ENCODE data around the gene DHFR2. TPM values are rescaled to one million over a fixed set of nuclear protein-coding genes. Genes with fewer than 3 reads are reported as not detected.

The DHFR2 gene
- total and polyA plus RNA-seq, 2 donors (not counting 3 experiments of a cell fraction or from before 2014, with no cell fraction given) = 0.65 to 2.2 TPM

DNA sequence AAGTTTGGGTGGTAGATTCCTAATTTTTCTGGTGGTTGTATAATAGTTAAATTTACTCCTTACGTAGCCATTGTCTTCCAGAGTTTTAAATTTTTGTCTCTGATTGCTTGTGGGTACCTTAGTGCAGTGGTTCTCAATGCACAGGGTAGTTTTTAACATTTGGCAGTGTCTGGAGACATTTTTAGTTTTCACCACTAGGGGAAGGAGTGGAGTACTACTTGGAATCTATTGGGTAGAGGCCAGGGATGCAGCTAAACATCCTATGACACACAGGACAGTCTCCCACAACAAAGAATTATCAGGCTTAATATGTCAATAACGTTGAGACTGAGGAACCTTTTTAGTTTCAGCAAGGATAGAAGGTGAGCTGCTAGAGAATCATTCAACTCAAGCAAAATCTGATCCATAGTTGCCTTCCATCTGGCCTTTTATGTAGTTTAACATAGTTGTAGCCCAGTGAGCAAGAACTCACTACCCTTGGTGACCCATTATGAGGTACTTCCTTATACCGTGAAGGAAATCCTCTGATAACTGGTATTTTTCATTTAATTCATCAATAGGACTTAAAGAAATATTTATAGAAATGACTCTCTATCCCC lies 25.7 kb downstream of the DHFR2 start:
- H4K20me1 ChIP-seq (replicated peaks; ENCODE audit: control insufficient read depth, extremely low read depth, insufficient read depth, low read length) = no peaks in the 10 kb centered on the region
- no peaks in the 10 kb centered on the region for H3K36me3 ChIP-seq (ENCODE audit: control insufficient read depth in 2 of 2, extremely low read depth in 1 of 2, insufficient read depth in 2 of 2, low read length in 2 of 2)
- H3K9ac ChIP-seq (replicated peaks; ENCODE audit: extremely low read depth, insufficient read depth, low read length) = no peak overlapping the region
- ChIA-PET POLR2A (no interaction called here), CTCF (interaction anchor here (1.0 to 2.1 kb wide), 8 partner anchors 9 to 39 kb away, joined by 3 to 13 read pairs (median 4); partner anchors contain the start of gene STX19)
- no TSS peak for BruUV-seq (replicated peaks)
- dilution Hi-C loops (cut with MboI; ENCODE audit: extremely low pct_ligation_motif_present, low sequenced_read_pairs) (no loop called here), intact Hi-C loops (cut with micrococcal nuclease) (no loop called here)
- H3K9me1 ChIP-seq (replicated peaks; ENCODE audit: control insufficient read depth, extremely low read depth, insufficient read depth, low read length) = no peaks in the 10 kb centered on the region
- no peaks in the 10 kb centered on the region for H3K9me3 ChIP-seq (replicated peaks; ENCODE audit: control insufficient read depth, insufficient read depth, low read length)
- TF ChIP-seq, protein P1, sequence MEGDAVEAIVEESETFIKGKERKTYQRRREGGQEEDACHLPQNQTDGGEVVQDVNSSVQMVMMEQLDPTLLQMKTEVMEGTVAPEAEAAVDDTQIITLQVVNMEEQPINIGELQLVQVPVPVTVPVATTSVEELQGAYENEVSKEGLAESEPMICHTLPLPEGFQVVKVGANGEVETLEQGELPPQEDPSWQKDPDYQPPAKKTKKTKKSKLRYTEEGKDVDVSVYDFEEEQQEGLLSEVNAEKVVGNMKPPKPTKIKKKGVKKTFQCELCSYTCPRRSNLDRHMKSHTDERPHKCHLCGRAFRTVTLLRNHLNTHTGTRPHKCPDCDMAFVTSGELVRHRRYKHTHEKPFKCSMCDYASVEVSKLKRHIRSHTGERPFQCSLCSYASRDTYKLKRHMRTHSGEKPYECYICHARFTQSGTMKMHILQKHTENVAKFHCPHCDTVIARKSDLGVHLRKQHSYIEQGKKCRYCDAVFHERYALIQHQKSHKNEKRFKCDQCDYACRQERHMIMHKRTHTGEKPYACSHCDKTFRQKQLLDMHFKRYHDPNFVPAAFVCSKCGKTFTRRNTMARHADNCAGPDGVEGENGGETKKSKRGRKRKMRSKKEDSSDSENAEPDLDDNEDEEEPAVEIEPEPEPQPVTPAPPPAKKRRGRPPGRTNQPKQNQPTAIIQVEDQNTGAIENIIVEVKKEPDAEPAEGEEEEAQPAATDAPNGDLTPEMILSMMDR (IDR thresholded peaks at IDR 0.05; ENCODE audit: extremely low read depth in 1 of 2, insufficient read depth in 1 of 2, low read depth in 1 of 2, low read length in 2 of 2) = peak; percentile 32 to 35
- no peak for TF ChIP-seq POLR2A (IDR thresholded peaks at IDR 0.05; ENCODE audit: low read depth, low read length)
- no peaks in the 10 kb centered on the region for H3K79me2 ChIP-seq (ENCODE audit: control insufficient read depth, insufficient read depth, low read length)
- H2AFZ ChIP-seq (ENCODE audit: low read depth, low read length) = no peak overlapping the region
- no peak overlapping the region for H3K4me2 ChIP-seq (ENCODE audit: insufficient read depth, low read length)
- no peak overlapping the region for H3K4me3 ChIP-seq (replicated peaks in 1 of 3; ENCODE audit: insufficient read depth in 1 of 3, low read depth in 1 of 3, low read length in 3 of 3)
- DNase-seq (ENCODE audit: low read depth, low spot score) = peak; percentile 9
- no peak for FAIRE-seq
- H3K4me1 ChIP-seq (ENCODE audit: control insufficient read depth, extremely low read depth, insufficient read depth, low read length) = no peaks in the 10 kb centered on the region
- H3K27ac ChIP-seq (ENCODE audit: insufficient read depth, low read depth, low read length) = no peak overlapping the region
- H3K27me3 ChIP-seq (ENCODE audit: control insufficient read depth in 2 of 2, insufficient read depth in 2 of 2, low read length in 2 of 2) = no peaks in the 10 kb centered on the region

DNA sequence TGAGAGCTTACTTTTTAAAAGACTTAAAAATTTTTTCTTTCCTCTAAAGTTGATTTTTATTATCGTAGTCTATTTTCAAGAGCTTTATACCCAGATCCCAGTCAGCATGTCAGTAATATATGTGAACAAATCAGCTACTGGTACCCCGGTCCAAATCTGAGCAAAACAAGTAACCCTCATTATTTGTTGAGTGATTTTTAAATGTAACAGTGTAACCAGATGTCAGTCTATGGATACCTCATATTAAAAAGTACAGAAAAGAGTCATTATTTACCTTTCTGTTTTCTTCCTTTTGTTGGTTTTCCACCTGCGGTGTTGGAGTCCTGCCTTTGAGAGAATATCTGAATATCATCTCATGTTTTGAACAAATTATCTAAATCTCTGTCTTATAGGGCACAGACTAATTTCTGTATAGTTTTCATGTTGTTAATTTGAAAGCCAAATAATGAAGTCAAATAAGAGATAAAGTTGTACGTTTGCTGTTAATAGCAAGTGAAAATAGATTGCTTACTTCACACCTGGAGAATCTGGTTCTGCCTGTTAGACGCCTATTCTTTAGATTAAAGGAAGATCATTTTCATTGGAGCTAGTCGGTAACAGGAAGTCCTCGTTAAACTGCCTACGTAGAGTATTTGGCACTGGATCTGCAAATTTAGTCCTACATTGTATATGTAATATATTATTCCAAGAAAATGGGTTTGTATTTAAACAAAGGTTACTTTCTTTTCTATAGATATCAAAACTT lies 34.5 kb downstream of the DHFR2 start, which contains the start of gene STX19:
Gene STX19 (minus strand): TSS at position 505 of the 745 bp plus-strand sequence. CDS start 13,328 bp downstream, outside the sequence.
- intact Hi-C loops (cut with micrococcal nuclease) = no loop called here
- Histone ChIP-seq H4K20me1 (replicated peaks; ENCODE audit: control insufficient read depth, extremely low read depth, insufficient read depth, low read length) (no peaks in the 10 kb centered on the region), H3K27me3 (ENCODE audit: control insufficient read depth in 2 of 2, insufficient read depth in 2 of 2, low read length in 2 of 2) (no peaks in the 10 kb centered on the region), H3K4me3 (replicated peaks in 1 of 3; ENCODE audit: insufficient read depth in 1 of 3, low read depth in 1 of 3, low read length in 3 of 3) (no peak within 1 kb of the TSS), H3K4me1 (ENCODE audit: control insufficient read depth, extremely low read depth, insufficient read depth, low read length) (no peaks in the 10 kb centered on the region), H3K9me1 (replicated peaks; ENCODE audit: control insufficient read depth, extremely low read depth, insufficient read depth, low read length) (no peaks in the 10 kb centered on the region), H3K36me3 (ENCODE audit: control insufficient read depth in 2 of 2, extremely low read depth in 1 of 2, insufficient read depth in 2 of 2, low read length in 2 of 2) (no peaks in the 10 kb centered on the region), H3K9ac (replicated peaks; ENCODE audit: extremely low read depth, insufficient read depth, low read length) (no peak within 1 kb of the TSS), H3K4me2 (ENCODE audit: insufficient read depth, low read length) (no peak within 1 kb of the TSS), H3K9me3 (replicated peaks; ENCODE audit: control insufficient read depth, insufficient read depth, low read length) (no peaks in the 10 kb centered on the region), H3K27ac (ENCODE audit: insufficient read depth, low read depth, low read length) (no peak within 1 kb of the TSS), H2AFZ (ENCODE audit: low read depth, low read length) (no peak within 1 kb of the TSS), H3K79me2 (ENCODE audit: control insufficient read depth, insufficient read depth, low read length) (no peaks in the 10 kb centered on the region)
- dilution Hi-C loops (cut with MboI; ENCODE audit: extremely low pct_ligation_motif_present, low sequenced_read_pairs) = no loop called here
- POLR2A ChIA-PET = interaction anchor here (1.2 kb wide), 1 partner anchor 35 kb away, joined by 3 read pairs; the partner anchor contains the start of genes DHFR2 and NSUN3
- TF ChIP-seq EZH2 (IDR thresholded peaks at IDR 0.05; ENCODE audit: borderline replicate concordance, low read depth, low read length, severe bottlenecking) = no peak
- no peak for TF ChIP-seq POLR2A (IDR thresholded peaks at IDR 0.05; ENCODE audit: low read depth, low read length)
- no peak for TF ChIP-seq POLR2AphosphoS5 (IDR thresholded peaks at IDR 0.05; ENCODE audit: insufficient read depth, low read depth, low read length)
- TF ChIP-seq FOS (IDR thresholded peaks at IDR 0.05; ENCODE audit: borderline replicate concordance, insufficient read depth, low read length) = no peak
- FAIRE-seq (no peak), DNase-seq (ENCODE audit: low read depth, low spot score) (no peak)
- BruUV-seq (replicated peaks) = no TSS peak
- CTCF ChIA-PET = interaction anchor here (1.2 to 3.2 kb wide), 4 partner anchors 9 to 41 kb away, joined by 4 to 13 read pairs (median 8); no protein-coding TSS in a partner anchor
